ENCODE results near the gene ZNF117.
"Not testable (repeated sequence)": the region's sequence is repeated elsewhere in the genome, so short reads cannot be mapped to it uniquely, and the experiment has no call there.

Gene ZNF117

DNA sequence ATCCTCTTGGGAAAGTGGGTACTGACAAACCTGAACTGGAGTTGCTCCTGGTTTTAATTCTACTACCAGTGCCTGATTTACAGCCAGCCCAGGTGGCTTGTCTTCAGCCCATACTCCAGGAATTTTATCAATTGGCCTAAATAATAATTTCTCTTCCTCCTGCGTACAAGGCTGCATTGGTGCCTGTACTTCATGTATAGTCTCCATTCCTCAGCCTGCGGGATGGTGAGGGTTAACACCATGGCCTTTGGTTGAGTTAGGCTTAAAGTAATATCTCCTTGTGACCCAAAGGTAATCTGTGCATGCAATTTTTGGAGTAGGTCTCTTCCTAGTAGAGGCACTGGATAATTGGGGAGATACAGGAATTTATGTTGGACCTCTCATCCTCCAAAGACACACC lies 5.5 kb upstream of the ZNF117 start:
- DNase-seq, result no peak

GRCh38 chr7:64993901-64994300 lies 3.1 kb upstream of the ZNF117 start:
- DNase-seq, result no peak

- no peak for DNase-seq
Observed at GRCh38 chr7:64992971-64993370, 2.1 kb upstream of the ZNF117 start.

DNA sequence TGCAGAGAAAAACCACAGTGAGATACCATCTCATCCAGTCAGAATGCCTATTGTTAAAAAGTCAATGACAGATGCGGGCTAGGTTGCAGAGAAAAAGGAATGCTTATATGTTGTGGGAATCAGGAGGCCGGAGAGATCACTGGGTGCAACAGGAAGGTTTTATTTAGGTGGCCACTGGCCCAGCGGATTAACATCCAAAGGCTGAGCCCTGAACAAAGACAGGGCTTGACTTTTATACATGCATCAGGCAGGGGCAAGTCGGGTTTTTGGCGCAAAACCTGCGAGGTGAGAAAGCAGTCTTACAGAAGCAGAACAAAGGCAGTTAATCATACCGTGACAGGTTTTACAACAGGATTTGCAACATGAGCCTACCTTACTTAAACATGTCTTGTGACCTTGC lies 620 bp downstream of the ZNF117 start:
- no peak for DNase-seq

- no peak for DNase-seq
Observed at GRCh38 chr7:64978497-64979203, 12.2 kb downstream of the ZNF117 start.

GRCh38 chr7:64965594-64965993 lies 25.2 kb downstream of the ZNF117 start:
- DNase-seq, result no peak

GRCh38 chr7:64959072-64959747 lies 31.6 kb downstream of the ZNF117 start:
- no peak for DNase-seq

DNA sequence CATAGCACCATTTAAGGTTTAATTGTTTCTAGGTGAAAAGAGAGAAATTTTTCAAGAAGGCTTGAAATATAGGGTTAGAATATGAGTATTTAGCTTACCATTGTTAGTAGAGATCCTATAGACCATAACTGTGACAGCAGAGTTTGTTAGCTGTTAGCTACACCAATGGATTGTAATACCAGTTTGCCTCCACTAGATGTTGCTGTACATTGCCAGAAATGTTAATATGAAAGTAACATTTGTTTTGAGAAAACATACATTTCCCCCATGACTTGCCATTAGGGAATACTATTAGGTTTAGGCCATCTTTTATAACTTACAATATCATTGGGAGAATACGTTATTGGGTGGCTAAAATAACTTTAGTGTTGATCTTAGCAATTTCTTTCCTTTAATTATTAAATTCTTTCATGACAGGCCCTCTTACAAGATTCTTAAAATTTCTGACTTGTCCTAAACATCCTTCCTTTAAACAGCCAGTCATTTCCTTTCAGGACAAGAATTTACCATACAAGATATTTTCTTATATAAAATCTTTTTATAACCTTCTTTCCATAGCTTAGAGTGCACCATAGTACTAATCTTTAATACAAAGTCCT lies 39.5 kb downstream of the ZNF117 start:
- DNase-seq, result no peak

DNA sequence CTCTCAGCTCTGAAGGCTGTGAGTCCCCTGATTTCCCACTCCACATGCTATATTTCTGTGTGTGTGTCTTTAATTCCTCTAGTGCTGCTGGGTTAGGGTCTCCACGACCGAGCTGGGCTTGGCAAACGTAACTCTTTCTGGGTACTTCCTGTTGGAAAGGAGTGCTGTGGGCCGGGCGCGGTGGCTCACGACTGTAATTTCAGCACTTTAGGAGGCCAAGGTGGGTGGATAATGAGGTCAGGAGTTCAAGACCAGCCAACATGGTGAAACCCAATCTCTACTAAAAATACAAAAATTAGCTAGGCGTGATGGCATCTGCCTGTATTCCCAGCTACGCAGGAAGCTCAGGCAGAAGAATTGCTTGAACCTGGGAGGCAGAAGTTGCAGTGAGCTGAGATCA lies 40.2 kb downstream of the ZNF117 start:
- DNase-seq, result not testable (repeated sequence)

- not testable (repeated sequence) for DNase-seq
Observed at GRCh38 chr7:64948774-64949173, 42.1 kb downstream of the ZNF117 start.

GRCh38 chr7:64947252-64948000 lies 43.4 kb downstream of the ZNF117 start:
- DNase-seq, result no peak

DNA sequence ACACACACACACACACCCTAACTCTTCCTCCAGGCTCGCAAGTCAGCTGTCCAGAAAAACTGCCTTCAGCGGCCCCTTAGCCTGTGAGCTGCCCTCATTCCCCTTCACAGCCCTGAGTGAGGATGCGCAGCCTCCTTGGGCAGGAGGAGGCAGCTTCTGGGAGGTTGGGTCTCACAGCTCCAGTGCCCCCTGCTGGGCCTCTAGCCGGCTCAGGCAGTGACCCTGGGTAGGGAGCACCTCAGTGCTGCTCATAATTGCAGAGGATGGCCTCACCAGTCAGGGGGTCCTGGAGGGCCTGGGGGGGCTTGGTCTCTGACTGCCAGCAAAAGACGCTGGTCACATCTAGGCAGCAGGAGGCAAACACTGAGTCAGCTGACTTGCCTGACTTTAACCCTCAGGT lies 44.1 kb downstream of the ZNF117 start:
- peak in 1 of 14 donors; percentile 19 for DNase-seq

- peak in 1 of 14 donors; percentile 26 for DNase-seq
Observed at GRCh38 chr7:64945503-64946175, 45.2 kb downstream of the ZNF117 start.

DNA sequence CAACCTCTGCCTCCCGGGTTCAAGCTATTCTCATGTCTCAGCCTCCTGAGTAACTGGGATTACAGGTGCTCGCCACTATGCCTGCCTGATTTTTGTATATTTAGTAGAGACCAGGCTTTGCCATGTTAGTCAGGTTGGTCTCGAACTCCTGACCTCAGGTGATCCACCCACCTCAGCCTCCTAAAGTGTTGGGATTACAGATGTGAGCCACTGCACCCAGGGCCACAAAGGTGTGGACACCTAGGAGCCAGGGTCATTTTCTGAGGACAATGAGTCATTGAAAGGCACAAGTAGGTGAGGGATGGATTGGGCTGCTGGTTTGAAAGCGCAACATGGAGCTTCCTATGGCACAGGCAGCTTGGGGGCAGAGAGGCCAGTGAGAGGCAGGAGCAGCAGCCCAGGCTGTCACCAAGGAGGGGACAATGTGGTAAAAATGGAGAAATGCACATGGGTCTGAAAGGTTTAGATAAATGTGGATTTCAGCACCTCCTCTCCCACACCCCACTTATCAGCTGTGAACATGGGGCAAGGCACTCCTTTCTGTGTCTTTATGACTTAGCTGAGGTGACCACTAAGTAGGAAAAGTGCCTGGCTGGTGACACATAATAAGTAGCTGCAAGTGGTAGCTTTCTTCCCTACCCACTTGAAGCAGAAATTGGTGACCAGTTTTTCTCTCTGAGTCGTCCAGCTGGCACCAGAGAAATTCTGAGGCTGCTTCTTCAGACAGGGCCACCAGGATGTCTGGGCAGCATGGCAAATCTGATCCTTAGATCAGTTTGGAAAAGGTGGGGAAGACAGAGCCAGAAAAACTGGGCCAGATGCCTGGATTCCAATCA lies 46.0 kb downstream of the ZNF117 start:
- not testable (repeated sequence) for DNase-seq

GRCh38 chr7:64940021-64940420 lies 50.8 kb downstream of the ZNF117 start:
- not testable (repeated sequence) for DNase-seq

DNA sequence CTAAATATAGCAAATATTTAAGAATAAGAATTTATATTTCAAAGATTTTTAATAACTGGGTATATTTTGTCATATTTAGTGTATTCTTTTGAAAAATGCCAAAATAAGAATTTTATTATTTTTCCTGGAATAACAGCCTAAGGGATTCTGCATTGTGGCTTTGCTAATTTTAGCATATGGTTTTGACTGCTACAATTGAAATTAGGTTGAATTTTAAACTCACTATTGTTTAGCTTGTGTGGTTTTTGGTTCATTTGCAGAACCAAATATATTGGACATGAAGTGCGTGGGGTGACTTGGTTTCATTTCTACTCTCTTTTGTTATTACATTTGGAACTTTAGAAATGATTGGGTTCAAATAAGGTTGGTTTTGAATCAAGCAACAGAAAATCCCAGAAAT lies 52.3 kb downstream of the ZNF117 start:
- no peak for DNase-seq

DNA sequence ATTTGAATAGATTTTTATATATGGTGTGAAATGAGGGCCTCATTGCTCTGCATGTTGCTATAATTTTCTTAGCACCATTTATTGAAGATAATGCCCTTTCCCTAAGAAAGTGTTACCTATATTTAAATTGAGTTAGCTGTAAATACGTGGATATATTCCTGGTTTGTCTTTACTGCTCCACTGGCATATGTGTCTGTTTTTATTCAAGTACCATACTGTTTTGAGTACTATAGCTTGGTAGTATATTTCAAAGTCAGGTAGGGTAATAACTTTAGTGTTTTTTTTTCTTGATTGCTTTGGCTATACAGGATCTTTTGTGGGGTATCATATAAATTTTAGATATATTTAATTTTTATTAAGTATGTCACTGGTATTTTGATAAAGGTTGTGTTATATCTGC lies 56.4 kb downstream of the ZNF117 start:
- DNase-seq, result no peak

DNA sequence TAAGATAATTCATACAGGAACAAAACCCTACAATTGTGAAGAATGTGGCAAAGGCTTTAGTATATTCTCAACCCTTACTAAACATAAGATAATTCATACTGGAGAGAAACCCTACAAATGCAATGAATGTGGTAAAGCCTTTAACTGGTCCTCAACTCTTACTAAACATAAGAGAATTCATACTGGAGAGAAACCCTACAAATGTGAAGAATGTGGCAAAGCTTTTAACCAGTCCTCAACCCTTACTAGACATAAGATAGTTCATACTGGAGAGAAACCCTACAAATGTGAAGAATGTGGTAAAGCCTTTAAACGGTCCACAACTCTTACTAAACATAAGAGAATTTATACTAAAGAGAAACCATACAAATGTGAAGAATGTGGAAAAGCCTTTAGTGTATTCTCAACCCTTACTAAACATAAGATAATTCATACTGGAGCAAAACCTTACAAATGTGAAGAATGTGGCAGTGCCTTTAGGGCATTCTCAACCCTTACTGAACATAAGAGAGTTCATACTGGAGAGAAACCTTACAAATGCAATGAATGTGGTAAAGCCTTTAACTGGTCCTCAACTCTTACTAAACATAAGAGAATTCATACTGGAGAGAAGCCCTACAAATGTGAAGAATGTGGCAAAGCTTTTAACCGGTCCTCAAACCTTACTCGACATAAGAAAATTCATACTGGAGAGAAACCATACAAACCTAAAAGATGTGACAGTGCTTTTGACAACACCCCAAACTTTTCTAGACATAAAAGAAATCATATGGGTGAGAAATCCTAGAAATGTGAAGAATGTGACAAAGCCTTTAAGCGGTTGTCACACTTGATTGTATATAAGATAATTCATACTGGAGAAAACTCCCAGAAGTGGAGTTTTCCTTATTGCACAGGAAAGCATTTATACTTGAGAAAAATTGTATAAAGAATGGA lies 62.3 kb downstream of the ZNF117 start:
- not testable (repeated sequence) for DNase-seq

Data from C1 segment of cervical spinal cord (tissue), 14 donors.